HepG2 (cell line): ENCODE data around the gene COMMD4. TPM values are rescaled to one million over a fixed set of nuclear protein-coding genes. Genes with fewer than 3 reads are reported as not detected.
A peak's percentile ranks its signal among the peaks of the same experiment; 100 is the strongest.

Source experiments
- ATAC-seq: fragments of 200-7000 bp; cut with Tn5 transposase; 3 replicates; pipeline ENCODE4 v1.9.1; 2020; ENCODE audit warnings: mild to moderate bottlenecking, moderate library complexity
- BruUV-seq: library from RNA; stranded (reverse); fragments of 400-500 nt; replicated peaks from 2 replicates; lab custom pipeline; 2021; lab: Mats Ljungman, UMichigan
- CTCF ChIA-PET: fragments of 300-600 bp; formaldehyde crosslinking; extraction: SDS; loops from one replicate; lab custom pipeline; 2021; ENCODE audit warnings: low total read pairs, inconsistent platforms, low intra/inter-chr PET ratio; lab: Yijun Ruan, JAX
- POLR2A ChIA-PET: fragments of 350-600 bp; sonication (Branson Sonifier 250); formaldehyde crosslinking; loops from one replicate; lab custom pipeline; 2020; ENCODE audit warnings: antibody characterized with exemption, inconsistent platforms; lab: Yijun Ruan, JAX
- DNase-seq: peaks from one replicate; pipeline ENCODE4 v3.0.0-alpha.2; 2015; ENCODE audit warnings: low spot score
- FAIRE-seq: peaks from 3 replicates; lab custom pipeline; 2011; peaks lifted over from hg19 to GRCh38; lab: Jason Lieb, UNC
- H2AFZ ChIP-seq: one replicate; pipeline ENCODE4 v1.6.1; 2011; ENCODE audit warnings: low read length, inconsistent platforms
- H3K27ac ChIP-seq: fragments of 300-600 bp; 3 replicates; pipeline ENCODE4 v1.8.0; 2011; ENCODE audit warnings: mixed run types, mild to moderate bottlenecking, mixed read lengths, low read length, inconsistent platforms; ENCODE audit not compliant: insufficient read depth; ENCODE audit errors: extremely low read length
- H3K27me3 ChIP-seq, 2 experiments: fragments of 200-600 bp in 1 of 2; 2 replicates in 1 of 2; 3 replicates in 1 of 2; pipeline versions ENCODE4 v1.6.0 to v1.8.0; 2011; ENCODE audit warnings: low read length in 2 of 2, mild to moderate bottlenecking in 2 of 2, moderate library complexity in 2 of 2, inconsistent platforms in 1 of 2; ENCODE audit not compliant: insufficient read depth in 2 of 2, control insufficient read depth in 1 of 2
- H3K36me3 ChIP-seq, 2 experiments: fragments of 200-600 bp in 1 of 2; replicated peaks in 1 of 2; 2 replicates in 1 of 2; 3 replicates in 1 of 2; pipeline versions ENCODE4 v1.5.1 to v1.8.0; 2011; ENCODE audit warnings: low read length in 2 of 2, inconsistent platforms in 1 of 2; ENCODE audit not compliant: insufficient read depth in 2 of 2, control insufficient read depth in 1 of 2
- H3K4me1 ChIP-seq: 2 replicates; pipeline ENCODE4 v1.5.1; 2012; ENCODE audit warnings: low read length, inconsistent platforms; ENCODE audit not compliant: insufficient read depth
- H3K4me2 ChIP-seq: 2 replicates; pipeline ENCODE4 v1.6.0; 2011; ENCODE audit warnings: low read depth, low read length, inconsistent platforms
- H3K4me3 ChIP-seq, 3 experiments: fragments of 200-600 bp in 1 of 3; sonication (generic), shearing (Covaris generic) in 1 of 3; replicated peaks in 1 of 3; 2 replicates each; pipeline ENCODE4 v1.5.1; 2011 to 2016; ENCODE audit warnings: low read length in 3 of 3, inconsistent platforms in 2 of 3, low read depth in 2 of 3, mild to moderate bottlenecking in 2 of 3, control low read depth in 1 of 3, mixed read lengths in 1 of 3; ENCODE audit not compliant: insufficient read depth in 1 of 3
- H3K79me2 ChIP-seq: one replicate; pipeline ENCODE4 v1.6.1; 2011; ENCODE audit warnings: low read length, inconsistent platforms; ENCODE audit not compliant: insufficient read depth
- H3K9ac ChIP-seq: 2 replicates; pipeline ENCODE4 v1.6.0; 2011; ENCODE audit warnings: mild to moderate bottlenecking, low read depth, low read length, inconsistent platforms; ENCODE audit not compliant: insufficient read depth
- H3K9me3 ChIP-seq: 2 replicates; pipeline ENCODE4 v1.5.1; 2012; ENCODE audit warnings: mild to moderate bottlenecking, low read length
- H4K20me1 ChIP-seq: 2 replicates; pipeline ENCODE4 v1.6.0; 2011; ENCODE audit warnings: inconsistent platforms, mild to moderate bottlenecking, low read length, moderate library complexity; ENCODE audit not compliant: insufficient read depth
- ATM ChIP-seq: fragments of 450-650 bp; IDR thresholded peaks from 2 replicates; pipeline ENCODE4 v1.7.1; 2017; ENCODE audit warnings: mild to moderate bottlenecking, borderline replicate concordance
- FUBP1 ChIP-seq: sonication (generic); formaldehyde crosslinking; IDR thresholded peaks from 2 replicates; pipeline ENCODE4 v1.5.1; 2020; ENCODE audit warnings: missing genetic modification reagents, mild to moderate bottlenecking, borderline replicate concordance
- HMGA1 ChIP-seq: sonication (generic); formaldehyde crosslinking; conservative IDR thresholded peaks from 2 replicates; pipeline ENCODE4 v1.4.0; 2020; ENCODE audit warnings: missing genetic modification reagents
- MIXL1 ChIP-seq: IDR thresholded peaks from 2 replicates; pipeline ENCODE4 v1.6.1; 2016
- SCMH1 ChIP-seq: sonication (generic); formaldehyde crosslinking; IDR thresholded peaks from 2 replicates; pipeline ENCODE4 v1.9.0; 2021; ENCODE audit warnings: missing genetic modification reagents, mild to moderate bottlenecking, borderline replicate concordance
- THAP9 ChIP-seq: sonication (generic); formaldehyde crosslinking; IDR thresholded peaks from 2 replicates; pipeline ENCODE4; 2020; ENCODE audit warnings: missing genetic modification reagents, mild to moderate bottlenecking, borderline replicate concordance
- ZNF276 ChIP-seq: sonication (generic); formaldehyde crosslinking; IDR thresholded peaks from 2 replicates; pipeline ENCODE4 v1.4.0; 2020; ENCODE audit warnings: mild to moderate bottlenecking, low read depth, missing genetic modification reagents
- ZNF331 ChIP-seq: sonication (generic); formaldehyde crosslinking; IDR thresholded peaks from 2 replicates; pipeline ENCODE4 v1.4.0; 2020; ENCODE audit warnings: missing genetic modification reagents
- ZNF441 ChIP-seq: sonication (generic); formaldehyde crosslinking; IDR thresholded peaks from 2 replicates; pipeline ENCODE4 v1.7.0; 2021; ENCODE audit warnings: missing genetic modification reagents, borderline replicate concordance
- ZNF7 ChIP-seq: IDR thresholded peaks from 2 replicates; pipeline ENCODE4 v1.6.1; 2016; ENCODE audit warnings: missing biosample characterization, missing genetic modification reagents
- ZNF770 ChIP-seq: sonication (generic); formaldehyde crosslinking; IDR thresholded peaks from 2 replicates; pipeline ENCODE4 v1.5.0; 2020; ENCODE audit warnings: mild to moderate bottlenecking, missing genetic modification reagents
- ZUFSP ChIP-seq: sonication (generic); formaldehyde crosslinking; IDR thresholded peaks from 2 replicates; pipeline ENCODE4 v1.9.0; 2021; ENCODE audit warnings: missing genetic modification reagents, mild to moderate bottlenecking, borderline replicate concordance
- in situ Hi-C: cut with HindIII; loops from 2 replicates; pipeline ENCODE4 v1.10.0; 2017; ENCODE audit warnings: low pct_unique_long_range_greater_than_20kb; ENCODE audit not compliant: extremely low pct_ligation_motif_present
- intact Hi-C: fragments of 100-400 bp; cut with micrococcal nuclease; formaldehyde crosslinking; loops from one replicate; pipeline ENCODE4 v1.10.0; 2022; ENCODE audit not compliant: unreplicated experiment
- polyA plus RNA-seq, 8 experiments: library from polyadenylated mRNA; depleted of rRNA in 3 of 8; stranded (reverse) in 7 of 8; unstranded in 1 of 8; fragments of >200 nt; fragmentation: Illumina TruSeq in 4 of 8; extraction: Trizol in 4 of 8; gene quantifications; 2 replicates each; pipeline versions ENCODE4 v1.2.1 to v1.2.3, GENCODE V29; 2011 to 2016; ENCODE audit warnings: low read depth in 4 of 8, missing spikeins in 1 of 8, mixed read lengths in 1 of 8; ENCODE audit not compliant: insufficient read depth in 1 of 8
- total RNA-seq, 5 experiments: library from RNA; depleted of rRNA; stranded (reverse); fragments of >200 nt; fragmentation: Illumina TruSeq; extraction: Trizol; gene quantifications; 2 replicates each; pipeline ENCODE4 v1.2.3, GENCODE V29; 2016; ENCODE audit warnings: low read depth in 1 of 5

COMMD4 gene
- total and polyA plus RNA-seq, 2 of the 13 experiments (the other 11 are each of a cell fraction or from before 2014, with no cell fraction given): 45.8 to 89.9 TPM

GRCh38 chr15:75307778-75308390 lies 28.0 kb upstream of the COMMD4 start (continued):
- TF ChIP-seq ZNF276 (no peak), MIXL1 (CRISPR knock-in tag) (no peak), SCMH1 (no peak)

- H3K79me2 ChIP-seq: no peaks in the 10 kb centered on the region
- ChIA-PET CTCF (no interaction called here), POLR2A (no interaction called here)
- in situ Hi-C loops (no loop called here), intact Hi-C loops (loop anchor here (10.0 kb wide), 1 partner anchor 275 kb away; no protein-coding TSS in a partner anchor)
- H3K36me3 ChIP-seq: no peaks in the 10 kb centered on the region
- no peaks in the 10 kb centered on the region for H4K20me1 ChIP-seq
- DNase-seq (peak; percentile 30), FAIRE-seq (peak; percentile 32), ATAC-seq (peak; percentile 35; the same call in 2 of the 3 replicates)
- H3K4me3 ChIP-seq: no peak overlapping the region
- peak overlapping the region; percentile 23; the same call in 1 of the 2 replicates for H3K4me2 ChIP-seq
- H3K27ac ChIP-seq: no peak overlapping the region
- H3K4me1 ChIP-seq: peaks cover 25% of the 10 kb centered on the region
- no peak overlapping the region for H3K9ac ChIP-seq
- BruUV-seq: no TSS peak
- H3K9me3 ChIP-seq: no peaks in the 10 kb centered on the region
- peaks cover 0 to 18% of the 10 kb centered on the region in 2 experiments; a peak in 3 of 5 replicates for H3K27me3 ChIP-seq
- H2AFZ ChIP-seq: no peak overlapping the region
- TF ChIP-seq ATM (no peak), FUBP1 (CRISPR knock-in tag) (no peak), ZUFSP (CRISPR knock-in tag) (no peak), ZNF7 (CRISPR knock-in tag) (no peak), ZNF770 (CRISPR knock-in tag) (peak; percentile 69), ZNF441 (CRISPR knock-in tag) (no peak), ZNF331 (CRISPR knock-in tag) (no peak), HMGA1 (CRISPR knock-in tag) (no peak), THAP9 (CRISPR knock-in tag) (no peak)
These were observed 26.2 kb upstream of the COMMD4 start for GRCh38 chr15:75309711-75310110.
